Gastroesophageal sphincter (tissue), 4 donors: ENCODE measurements around the gene GALNT18. TPM values are rescaled to one million over a fixed set of nuclear protein-coding genes. Genes with fewer than 3 reads are reported as not detected.

Experiments used
- ATAC-seq: fragments of 150-250 bp; one replicate; pipeline ENCODE4 v1.9.1; 2016; ENCODE audit warnings: mild to moderate bottlenecking, moderate library complexity
- H3K27ac ChIP-seq, 4 donors: fragments of 200-600 bp; sonication (generic) in 3 of 4; 1 replicate in 3 of 4; 2 replicates in 1 of 4; pipeline ENCODE4 v1.5.1; 2016 to 2019
- H3K27me3 ChIP-seq: fragments of 200-600 bp; sonication (generic); one replicate; pipeline ENCODE4 v1.5.1; 2019
- H3K36me3 ChIP-seq, 2 donors: fragments of 200-600 bp; sonication (generic); one replicate each; pipeline ENCODE4 v1.5.1; 2019; ENCODE audit warnings: control low read depth in 1 of 2
- H3K4me1 ChIP-seq, 3 donors: fragments of 200-600 bp; sonication (generic); 1 replicate in 2 of 3; 2 replicates in 1 of 3; pipeline ENCODE4 v1.5.1; 2016 to 2019; ENCODE audit warnings: control low read depth in 2 of 3
- H3K4me3 ChIP-seq, 2 donors: fragments of 200-600 bp; sonication (generic); one replicate each; pipeline ENCODE4 v1.5.1; 2019; ENCODE audit warnings: mild to moderate bottlenecking in 1 of 2, moderate library complexity in 1 of 2
- H3K9me3 ChIP-seq, 3 donors: fragments of 200-600 bp; sonication (generic); one replicate each; pipeline ENCODE4 v1.5.1; 2017 to 2019; ENCODE audit warnings: control low read depth in 2 of 3
- CTCF ChIP-seq, 4 experiments: fragments of 200-600 bp in 2 of 4; fragments of 450-650 bp in 2 of 4; sonication (generic) in 1 of 4; IDR thresholded peaks; one replicate each; pipeline ENCODE4 v1.5.1; 2017 to 2019; ENCODE audit warnings: antibody characterized with exemption in 4 of 4, mild to moderate bottlenecking in 2 of 4, moderate library complexity in 2 of 4
- EP300 ChIP-seq: sonication (generic); formaldehyde crosslinking; IDR thresholded peaks from one replicate; pipeline ENCODE4 v1.6.1; 2017; ENCODE audit warnings: antibody characterized with exemption, mild to moderate bottlenecking
- POLR2A ChIP-seq, 2 donors: fragments of 450-650 bp; IDR thresholded peaks; one replicate each; pipeline ENCODE4 v1.6.1; 2017; ENCODE audit warnings: antibody characterized with exemption in 2 of 2, mild to moderate bottlenecking in 2 of 2, moderate library complexity in 1 of 2
- POLR2AphosphoS5 ChIP-seq: sonication (generic); formaldehyde crosslinking; IDR thresholded peaks from one replicate; pipeline ENCODE4 v1.6.1; 2017; ENCODE audit warnings: antibody characterized with exemption
- WGBS, 2 donors: methylation state at CpG; one replicate each; pipeline ENCODE4 v1.1.5; 2018; ENCODE audit warnings: low coverage in 1 of 2; 5-methylcytosine and 5-hydroxymethylcytosine counted together
- total RNA-seq, 4 donors: library from RNA; depleted of rRNA; stranded (reverse); fragments of >200 nt; gene quantifications; one replicate each; pipeline ENCODE4 v1.1.0, GENCODE V29; 2016

Gene GALNT18
- total RNA-seq, 4 donors from 2014 or later = 16.0 to 65.6 (median 35.2) TPM

GRCh38 chr11:11605821-11606450 is 15.9 kb downstream of the GALNT18 start:
- Histone ChIP-seq H3K27me3 (no peaks in the 10 kb centered on the region), H3K4me3 (no peak overlapping the region), H3K36me3 (no peaks in the 10 kb centered on the region), H3K4me1 (peaks cover 0 to 25% (median under 1%) of the 10 kb centered on the region in 3 donors), H3K27ac (no peak overlapping the region), H3K9me3 (no peaks in the 10 kb centered on the region)
- ATAC-seq = no peak
- WGBS, 2 donors = 75 to 80% methylated on average over 1 to 2 of the region's 5 CpGs
- TF ChIP-seq POLR2AphosphoS5 = no peak
- TF ChIP-seq POLR2A (IDR thresholded peaks at IDR 0.05) = no peak
- TF ChIP-seq EP300 = no peak
- no peak for TF ChIP-seq CTCF (IDR thresholded peaks at IDR 0.05)

GRCh38 chr11:11605181-11605580 is 16.6 kb downstream of the GALNT18 start:
- no peaks in the 10 kb centered on the region for H3K36me3 ChIP-seq
- no peak overlapping the region for H3K27ac ChIP-seq
- H3K4me1 ChIP-seq = peaks cover 0 to 21% (median 0%) of the 10 kb centered on the region in 3 donors
- no peak for TF ChIP-seq POLR2AphosphoS5
- TF ChIP-seq EP300 = no peak
- no peak for TF ChIP-seq CTCF (IDR thresholded peaks at IDR 0.05)
- TF ChIP-seq POLR2A (IDR thresholded peaks at IDR 0.05) = no peak
- ATAC-seq = no peak
- H3K27me3 ChIP-seq = no peaks in the 10 kb centered on the region
- WGBS, 2 donors = 86% methylated on average over 4 of the region's 6 CpGs; no CpG with 5 or more reads in 1 of the 2 donors
- no peaks in the 10 kb centered on the region for H3K9me3 ChIP-seq
- H3K4me3 ChIP-seq = no peak overlapping the region

- H3K4me3 ChIP-seq = no peak overlapping the region
- H3K27me3 ChIP-seq = no peaks in the 10 kb centered on the region
- H3K36me3 ChIP-seq = no peaks in the 10 kb centered on the region
- no peaks in the 10 kb centered on the region for H3K9me3 ChIP-seq
- TF ChIP-seq POLR2AphosphoS5 = no peak
- TF ChIP-seq CTCF (IDR thresholded peaks at IDR 0.05) = no peak
- 61 to 93% methylated on average over 4 of the region's 7 CpGs for WGBS, 2 donors
- no peak overlapping the region for H3K27ac ChIP-seq
- no peak for ATAC-seq
- H3K4me1 ChIP-seq = peaks cover 0 to 19% (median 0%) of the 10 kb centered on the region in 3 donors
These were observed 17.3 kb downstream of the GALNT18 start for GRCh38 chr11:11604370-11604990.

GRCh38 chr11:11602011-11602410 is 19.8 kb downstream of the GALNT18 start:
- H3K27ac ChIP-seq = no peak overlapping the region
- no peaks in the 10 kb centered on the region for H3K27me3 ChIP-seq
- ATAC-seq = no peak
- no peaks in the 10 kb centered on the region for H3K9me3 ChIP-seq
- H3K4me3 ChIP-seq = no peak overlapping the region
- no peaks in the 10 kb centered on the region for H3K36me3 ChIP-seq
- H3K4me1 ChIP-seq = no peaks in the 10 kb centered on the region
- TF ChIP-seq EP300 = no peak
- no peak for TF ChIP-seq POLR2A (IDR thresholded peaks at IDR 0.05)
- TF ChIP-seq POLR2AphosphoS5 = no peak

GRCh38 chr11:11600288-11600687 is 21.5 kb downstream of the GALNT18 start:
- no peaks in the 10 kb centered on the region for H3K9me3 ChIP-seq
- no peaks in the 10 kb centered on the region for H3K36me3 ChIP-seq
- TF ChIP-seq CTCF (IDR thresholded peaks at IDR 0.05) = no peak
- TF ChIP-seq POLR2A (IDR thresholded peaks at IDR 0.05) = no peak
- TF ChIP-seq EP300 = no peak
- no peak for TF ChIP-seq POLR2AphosphoS5
- no peak overlapping the region for H3K27ac ChIP-seq
- H3K4me1 ChIP-seq = no peaks in the 10 kb centered on the region
- no peaks in the 10 kb centered on the region for H3K27me3 ChIP-seq
- no peak overlapping the region for H3K4me3 ChIP-seq
- ATAC-seq = no peak
